ENCODE measurements around the gene JADE2.

JADE2 gene

GRCh38 chr5:134490255-134490924 is 35.1 kb upstream of the JADE2 start:
- TF ChIP-seq EP300 (IDR thresholded peaks at IDR 0.05; ENCODE audit: borderline replicate concordance) (no peak), TEAD4 (IDR thresholded peaks at IDR 0.05) (no peak), YY1 (IDR thresholded peaks at IDR 0.05; ENCODE audit: low read depth) (no peak), TCF12 (IDR thresholded peaks at IDR 0.05; ENCODE audit: low read depth) (no peak), ZBTB7A (IDR thresholded peaks at IDR 0.05; ENCODE audit: low read depth) (no peak), MAX (IDR thresholded peaks at IDR 0.05) (no peak), RAD21 (IDR thresholded peaks at IDR 0.05; ENCODE audit: low read depth) (no peak), FOXM1 (IDR thresholded peaks at IDR 0.05; ENCODE audit: borderline replicate concordance, low read depth) (no peak)
- TF ChIP-seq, protein P1, sequence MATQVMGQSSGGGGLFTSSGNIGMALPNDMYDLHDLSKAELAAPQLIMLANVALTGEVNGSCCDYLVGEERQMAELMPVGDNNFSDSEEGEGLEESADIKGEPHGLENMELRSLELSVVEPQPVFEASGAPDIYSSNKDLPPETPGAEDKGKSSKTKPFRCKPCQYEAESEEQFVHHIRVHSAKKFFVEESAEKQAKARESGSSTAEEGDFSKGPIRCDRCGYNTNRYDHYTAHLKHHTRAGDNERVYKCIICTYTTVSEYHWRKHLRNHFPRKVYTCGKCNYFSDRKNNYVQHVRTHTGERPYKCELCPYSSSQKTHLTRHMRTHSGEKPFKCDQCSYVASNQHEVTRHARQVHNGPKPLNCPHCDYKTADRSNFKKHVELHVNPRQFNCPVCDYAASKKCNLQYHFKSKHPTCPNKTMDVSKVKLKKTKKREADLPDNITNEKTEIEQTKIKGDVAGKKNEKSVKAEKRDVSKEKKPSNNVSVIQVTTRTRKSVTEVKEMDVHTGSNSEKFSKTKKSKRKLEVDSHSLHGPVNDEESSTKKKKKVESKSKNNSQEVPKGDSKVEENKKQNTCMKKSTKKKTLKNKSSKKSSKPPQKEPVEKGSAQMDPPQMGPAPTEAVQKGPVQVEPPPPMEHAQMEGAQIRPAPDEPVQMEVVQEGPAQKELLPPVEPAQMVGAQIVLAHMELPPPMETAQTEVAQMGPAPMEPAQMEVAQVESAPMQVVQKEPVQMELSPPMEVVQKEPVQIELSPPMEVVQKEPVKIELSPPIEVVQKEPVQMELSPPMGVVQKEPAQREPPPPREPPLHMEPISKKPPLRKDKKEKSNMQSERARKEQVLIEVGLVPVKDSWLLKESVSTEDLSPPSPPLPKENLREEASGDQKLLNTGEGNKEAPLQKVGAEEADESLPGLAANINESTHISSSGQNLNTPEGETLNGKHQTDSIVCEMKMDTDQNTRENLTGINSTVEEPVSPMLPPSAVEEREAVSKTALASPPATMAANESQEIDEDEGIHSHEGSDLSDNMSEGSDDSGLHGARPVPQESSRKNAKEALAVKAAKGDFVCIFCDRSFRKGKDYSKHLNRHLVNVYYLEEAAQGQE (IDR thresholded peaks at IDR 0.05; ENCODE audit: low read depth) = no peak
- TF ChIP-seq, protein P2, sequence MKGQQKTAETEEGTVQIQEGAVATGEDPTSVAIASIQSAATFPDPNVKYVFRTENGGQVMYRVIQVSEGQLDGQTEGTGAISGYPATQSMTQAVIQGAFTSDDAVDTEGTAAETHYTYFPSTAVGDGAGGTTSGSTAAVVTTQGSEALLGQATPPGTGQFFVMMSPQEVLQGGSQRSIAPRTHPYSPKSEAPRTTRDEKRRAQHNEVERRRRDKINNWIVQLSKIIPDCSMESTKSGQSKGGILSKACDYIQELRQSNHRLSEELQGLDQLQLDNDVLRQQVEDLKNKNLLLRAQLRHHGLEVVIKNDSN (IDR thresholded peaks at IDR 0.05) = no peak

GRCh38 chr5:134490925-134491271 is 34.6 kb upstream of the JADE2 start:
- TF ChIP-seq TEAD4 (IDR thresholded peaks at IDR 0.05) = no peak
- no peak for TF ChIP-seq EP300 (IDR thresholded peaks at IDR 0.05; ENCODE audit: borderline replicate concordance)
- no peak for TF ChIP-seq CREB1 (IDR thresholded peaks at IDR 0.05; ENCODE audit: low read depth)
- no peak for TF ChIP-seq EGR1 (IDR thresholded peaks at IDR 0.05)
- no peak for TF ChIP-seq YY1 (IDR thresholded peaks at IDR 0.05; ENCODE audit: low read depth)
- TF ChIP-seq NFIC (IDR thresholded peaks at IDR 0.05) = no peak
- no peak for TF ChIP-seq RAD21 (IDR thresholded peaks at IDR 0.05; ENCODE audit: low read depth)
- TF ChIP-seq, protein P2 (IDR thresholded peaks at IDR 0.05) = no peak
- TF ChIP-seq CEBPB (IDR thresholded peaks at IDR 0.05) = no peak
- no peak for TF ChIP-seq FOXM1 (IDR thresholded peaks at IDR 0.05; ENCODE audit: borderline replicate concordance, low read depth)

- TF ChIP-seq, protein P1 (IDR thresholded peaks at IDR 0.05; ENCODE audit: low read depth) = no peak
These were observed 33.5 kb upstream of the JADE2 start for GRCh38 chr5:134491841-134492442.

- TF ChIP-seq TCF12 (IDR thresholded peaks at IDR 0.05; ENCODE audit: low read depth) (no peak), NFIC (IDR thresholded peaks at IDR 0.05) (no peak), FOXM1 (IDR thresholded peaks at IDR 0.05; ENCODE audit: borderline replicate concordance, low read depth) (no peak), CEBPB (IDR thresholded peaks at IDR 0.05) (no peak), CREB1 (IDR thresholded peaks at IDR 0.05; ENCODE audit: low read depth) (no peak)
- TF ChIP-seq, protein P1 (IDR thresholded peaks at IDR 0.05; ENCODE audit: low read depth) = no peak
These were observed 32.9 kb upstream of the JADE2 start for GRCh38 chr5:134492568-134492967.

DNA sequence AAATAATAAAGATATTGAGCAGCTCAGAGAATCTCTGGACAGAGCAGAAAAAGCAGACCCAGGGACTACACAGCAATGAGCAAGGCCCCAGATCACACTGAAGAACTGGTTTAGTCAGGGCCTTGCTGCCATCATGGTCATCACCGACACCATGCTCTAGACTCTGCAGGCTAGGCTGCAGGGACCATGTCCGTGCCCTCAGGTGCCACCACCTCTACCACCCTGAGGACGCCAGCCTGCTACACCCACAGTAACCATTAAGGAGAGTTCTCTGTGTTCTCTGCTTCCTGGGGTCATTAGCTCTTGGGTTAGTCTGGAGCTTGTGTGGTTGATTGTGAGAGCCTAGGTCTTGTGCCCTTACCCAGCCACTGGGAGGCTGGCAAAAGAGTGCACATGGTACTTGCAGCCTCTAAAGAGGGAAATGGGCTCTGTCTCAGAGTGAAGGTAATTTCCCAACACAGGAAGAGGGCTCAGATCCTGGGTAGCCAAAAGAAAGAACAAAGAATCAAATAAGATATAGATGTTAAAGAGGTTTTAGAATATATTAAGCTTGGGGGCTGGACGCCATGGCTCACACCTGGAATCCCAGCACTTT is 31.9 kb upstream of the JADE2 start:
- TF ChIP-seq MAX (IDR thresholded peaks at IDR 0.05) (no peak), TAF1 (IDR thresholded peaks at IDR 0.05; ENCODE audit: low read depth) (no peak), CREB1 (IDR thresholded peaks at IDR 0.05; ENCODE audit: low read depth) (no peak), EGR1 (IDR thresholded peaks at IDR 0.05) (no peak), TEAD4 (IDR thresholded peaks at IDR 0.05) (no peak), ZBTB7A (IDR thresholded peaks at IDR 0.05; ENCODE audit: low read depth) (no peak), RAD21 (IDR thresholded peaks at IDR 0.05; ENCODE audit: low read depth) (no peak), YY1 (IDR thresholded peaks at IDR 0.05; ENCODE audit: low read depth) (no peak), NFIC (IDR thresholded peaks at IDR 0.05) (no peak)
- TF ChIP-seq, protein P1 (IDR thresholded peaks at IDR 0.05; ENCODE audit: low read depth) = no peak
- TF ChIP-seq, protein P2 (IDR thresholded peaks at IDR 0.05) = no peak

All from Ishikawa (cell line).